Caco-2 (cell line): Measurements from ENCODE around the gene SMYD3. TPM values are rescaled to one million over a fixed set of nuclear protein-coding genes. Genes with fewer than 3 reads are reported as not detected.

Experiments used
- BruUV-seq: library from RNA; stranded (reverse); fragments of 400-500 nt; replicated peaks from 2 replicates; lab custom pipeline; 2021; lab: Mats Ljungman, UMichigan
- CTCF ChIA-PET: fragments of 300-600 bp; sonication (Branson Sonifier 250); formaldehyde crosslinking; loops from one replicate; lab custom pipeline; 2022; ENCODE audit warnings: antibody characterized with exemption; lab: Charles Lee
- POLR2A ChIA-PET: fragments of 300-600 bp; sonication (Branson Sonifier 250); formaldehyde crosslinking; loops from one replicate; lab custom pipeline; 2022; ENCODE audit warnings: antibody characterized with exemption; lab: Charles Lee
- DNase-seq, 2 experiments: peaks; one replicate each; pipeline versions ENCODE4 v3.0.0 to v3.0.0-alpha.2; 2020 to 2022
- H3K27me3 ChIP-seq: replicated peaks from 2 replicates; pipeline ENCODE4 v1.6.0; 2011; ENCODE audit warnings: low read length; ENCODE audit not compliant: control insufficient read depth, insufficient read depth
- H3K36me3 ChIP-seq: 2 replicates; pipeline ENCODE4 v1.5.1; 2011; ENCODE audit warnings: low read length; ENCODE audit not compliant: control insufficient read depth, insufficient read depth
- H3K4me1 ChIP-seq: fragments of 250-450 bp; sonication (Bioruptor Pico); 2 replicates; pipeline ENCODE4 v1.5.1; 2020; ENCODE audit warnings: mild to moderate bottlenecking
- H3K4me3 ChIP-seq: 2 replicates; pipeline ENCODE4 v1.5.1; 2011; ENCODE audit warnings: low read depth, mild to moderate bottlenecking, control low read depth, low read length
- H3K9me3 ChIP-seq: fragments of 250-450 bp; sonication (Bioruptor Pico); 2 replicates; pipeline ENCODE4 v1.5.1; 2020; ENCODE audit warnings: mild to moderate bottlenecking, moderate library complexity
- H3K27ac Mint-ChIP-seq: one replicate; pipeline ENCODE4 v1.8.0; 2022; ENCODE audit warnings: mixed read lengths; ENCODE audit not compliant: unreplicated experiment
- H3K27me3 Mint-ChIP-seq: one replicate; pipeline ENCODE4 v1.8.0; 2022; ENCODE audit warnings: mixed read lengths; ENCODE audit not compliant: insufficient read depth, unreplicated experiment
- H3K36me3 Mint-ChIP-seq: one replicate; pipeline ENCODE4 v1.8.0; 2022; ENCODE audit warnings: mild to moderate bottlenecking, mixed read lengths; ENCODE audit not compliant: insufficient read depth, unreplicated experiment
- H3K4me1 Mint-ChIP-seq: one replicate; pipeline ENCODE4 v1.8.0; 2022; ENCODE audit warnings: low read depth, mixed read lengths; ENCODE audit not compliant: unreplicated experiment
- H3K4me3 Mint-ChIP-seq: one replicate; pipeline ENCODE4 v1.8.0; 2022; ENCODE audit warnings: mild to moderate bottlenecking, moderate library complexity, mixed read lengths; ENCODE audit not compliant: unreplicated experiment
- H3K9me3 Mint-ChIP-seq: one replicate; pipeline ENCODE4 v1.8.0; 2022; ENCODE audit warnings: mixed read lengths; ENCODE audit not compliant: unreplicated experiment
- CTCF ChIP-seq, 2 experiments: fragments of 200-600 bp in 1 of 2; IDR thresholded peaks; 1 replicate in 1 of 2; 2 replicates in 1 of 2; pipeline versions ENCODE4 v1.5.1 to v1.8.0; 2011 to 2022; ENCODE audit warnings: antibody characterized with exemption in 1 of 2, control low read depth in 1 of 2, inconsistent platforms in 1 of 2, low read depth in 1 of 2, low read length in 1 of 2, mild to moderate bottlenecking in 1 of 2, moderate library complexity in 1 of 2; ENCODE audit not compliant: insufficient read depth in 1 of 2, severe bottlenecking in 1 of 2, unreplicated experiment in 1 of 2
- intact Hi-C: fragments of 100-400 bp; cut with micrococcal nuclease; formaldehyde crosslinking; loops from one replicate; pipeline ENCODE4 v1.10.0; 2022; ENCODE audit not compliant: unreplicated experiment
- total RNA-seq: library from RNA; stranded (reverse); gene quantifications from 2 replicates; pipeline ENCODE4 v1.2.3, GENCODE V29; 2022

The SMYD3 gene
- total RNA-seq, 1 experiment from 2014 or later = 33.0 TPM

GRCh38 chr1:246295968-246296367, 211.1 kb downstream of the SMYD3 start:
- ChIA-PET CTCF (no interaction called here), POLR2A (no interaction called here)
- H3K9me3 Mint-ChIP-seq = no peaks in the 10 kb centered on the region
- no TSS peak for BruUV-seq
- Histone ChIP-seq H3K27me3 (no peaks in the 10 kb centered on the region), H3K9me3 (no peaks in the 10 kb centered on the region), H3K4me1 (no peaks in the 10 kb centered on the region), H3K4me3 (no peak overlapping the region), H3K36me3 (no peaks in the 10 kb centered on the region)
- no peak for TF ChIP-seq CTCF (IDR thresholded peaks at IDR 0.05; ENCODE audit: insufficient read depth in 1 of 2, low read depth in 1 of 2, low read length in 1 of 2, severe bottlenecking in 1 of 2, unreplicated experiment in 1 of 2)
- intact Hi-C loops = no loop called here
- no peak for DNase-seq
- H3K27ac Mint-ChIP-seq = no peak overlapping the region
- H3K36me3 Mint-ChIP-seq = no peaks in the 10 kb centered on the region
- H3K4me3 Mint-ChIP-seq = no peak overlapping the region
- H3K4me1 Mint-ChIP-seq = no peaks in the 10 kb centered on the region
- H3K27me3 Mint-ChIP-seq = no peaks in the 10 kb centered on the region

- no peak for TF ChIP-seq CTCF (IDR thresholded peaks at IDR 0.05; ENCODE audit: insufficient read depth in 1 of 2, low read depth in 1 of 2, low read length in 1 of 2, severe bottlenecking in 1 of 2, unreplicated experiment in 1 of 2)
- Mint-ChIP-seq H3K27me3 (no peaks in the 10 kb centered on the region), H3K36me3 (no peaks in the 10 kb centered on the region), H3K9me3 (no peaks in the 10 kb centered on the region), H3K4me1 (no peaks in the 10 kb centered on the region), H3K4me3 (no peak overlapping the region), H3K27ac (no peak overlapping the region)
- Histone ChIP-seq H3K9me3 (no peaks in the 10 kb centered on the region), H3K27me3 (no peaks in the 10 kb centered on the region), H3K36me3 (no peaks in the 10 kb centered on the region), H3K4me1 (no peaks in the 10 kb centered on the region), H3K4me3 (no peak overlapping the region)
- DNase-seq = no peak
- BruUV-seq = no TSS peak
- CTCF ChIA-PET = no interaction called here
- intact Hi-C loops = no loop called here
- POLR2A ChIA-PET = no interaction called here
These were observed 211.7 kb downstream of the SMYD3 start for GRCh38 chr1:246295340-246295739.

- Histone ChIP-seq H3K4me3 (no peak overlapping the region), H3K9me3 (no peaks in the 10 kb centered on the region), H3K27me3 (no peaks in the 10 kb centered on the region), H3K36me3 (no peaks in the 10 kb centered on the region), H3K4me1 (no peaks in the 10 kb centered on the region)
- intact Hi-C loops = no loop called here
- no peak for DNase-seq
- Mint-ChIP-seq H3K36me3 (no peaks in the 10 kb centered on the region), H3K27ac (no peak overlapping the region), H3K4me3 (no peak overlapping the region), H3K9me3 (no peaks in the 10 kb centered on the region), H3K4me1 (no peaks in the 10 kb centered on the region), H3K27me3 (no peaks in the 10 kb centered on the region)
- no peak for TF ChIP-seq CTCF (IDR thresholded peaks at IDR 0.05; ENCODE audit: insufficient read depth in 1 of 2, low read depth in 1 of 2, low read length in 1 of 2, severe bottlenecking in 1 of 2, unreplicated experiment in 1 of 2)
- no TSS peak for BruUV-seq
- CTCF ChIA-PET = no interaction called here
- POLR2A ChIA-PET = no interaction called here
These were observed 212.8 kb downstream of the SMYD3 start for GRCh38 chr1:246294263-246294662.
